ENCODE measurements around the gene CYP2W1.

Gene CYP2W1

GRCh38 chr7:1021931-1022330 is 39.0 kb downstream of the CYP2W1 start:
- DNase-seq (ENCODE audit: low read depth in 2 of 2): no peak
- no peak overlapping the region for H3K4me3 ChIP-seq (replicated peaks in 1 of 2; ENCODE audit: low read depth in 2 of 2, low read length in 2 of 2)
- TF ChIP-seq, protein P1, sequence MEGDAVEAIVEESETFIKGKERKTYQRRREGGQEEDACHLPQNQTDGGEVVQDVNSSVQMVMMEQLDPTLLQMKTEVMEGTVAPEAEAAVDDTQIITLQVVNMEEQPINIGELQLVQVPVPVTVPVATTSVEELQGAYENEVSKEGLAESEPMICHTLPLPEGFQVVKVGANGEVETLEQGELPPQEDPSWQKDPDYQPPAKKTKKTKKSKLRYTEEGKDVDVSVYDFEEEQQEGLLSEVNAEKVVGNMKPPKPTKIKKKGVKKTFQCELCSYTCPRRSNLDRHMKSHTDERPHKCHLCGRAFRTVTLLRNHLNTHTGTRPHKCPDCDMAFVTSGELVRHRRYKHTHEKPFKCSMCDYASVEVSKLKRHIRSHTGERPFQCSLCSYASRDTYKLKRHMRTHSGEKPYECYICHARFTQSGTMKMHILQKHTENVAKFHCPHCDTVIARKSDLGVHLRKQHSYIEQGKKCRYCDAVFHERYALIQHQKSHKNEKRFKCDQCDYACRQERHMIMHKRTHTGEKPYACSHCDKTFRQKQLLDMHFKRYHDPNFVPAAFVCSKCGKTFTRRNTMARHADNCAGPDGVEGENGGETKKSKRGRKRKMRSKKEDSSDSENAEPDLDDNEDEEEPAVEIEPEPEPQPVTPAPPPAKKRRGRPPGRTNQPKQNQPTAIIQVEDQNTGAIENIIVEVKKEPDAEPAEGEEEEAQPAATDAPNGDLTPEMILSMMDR (IDR thresholded peaks at IDR 0.05; ENCODE audit: low read depth, low read length): no peak

DNA sequence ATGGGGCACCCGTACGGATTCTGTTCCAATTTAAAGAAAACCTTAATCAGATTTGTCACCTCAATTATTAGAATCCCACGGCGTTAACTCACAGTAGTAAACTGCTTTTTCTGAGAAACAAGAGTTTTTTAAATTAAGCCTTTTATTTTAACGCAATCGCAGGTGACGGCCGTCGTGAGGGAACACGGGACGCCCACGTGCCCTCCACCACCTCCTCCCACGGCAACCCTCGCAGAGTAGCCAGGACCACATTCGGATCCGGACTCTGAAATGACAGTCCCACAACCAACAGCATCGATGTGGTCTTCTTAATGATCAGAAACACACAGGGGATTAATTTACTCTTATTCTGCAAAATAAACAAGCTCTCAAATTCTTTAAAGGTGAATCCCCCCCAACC is 39.4 kb downstream of the CYP2W1 start:
- no peak overlapping the region for H3K4me3 ChIP-seq (replicated peaks in 1 of 2; ENCODE audit: low read depth in 2 of 2, low read length in 2 of 2)
- no peak for DNase-seq (ENCODE audit: low read depth in 2 of 2)
- TF ChIP-seq, protein P1 (IDR thresholded peaks at IDR 0.05; ENCODE audit: low read depth, low read length): no peak

GRCh38 chr7:1022801-1023465 is 40.0 kb downstream of the CYP2W1 start:
- TF ChIP-seq, protein P1 (IDR thresholded peaks at IDR 0.05; ENCODE audit: low read depth, low read length): no peak
- DNase-seq (ENCODE audit: low read depth in 2 of 2): no peak
- H3K4me3 ChIP-seq (replicated peaks in 1 of 2; ENCODE audit: low read depth in 2 of 2, low read length in 2 of 2): no peak overlapping the region

DNA sequence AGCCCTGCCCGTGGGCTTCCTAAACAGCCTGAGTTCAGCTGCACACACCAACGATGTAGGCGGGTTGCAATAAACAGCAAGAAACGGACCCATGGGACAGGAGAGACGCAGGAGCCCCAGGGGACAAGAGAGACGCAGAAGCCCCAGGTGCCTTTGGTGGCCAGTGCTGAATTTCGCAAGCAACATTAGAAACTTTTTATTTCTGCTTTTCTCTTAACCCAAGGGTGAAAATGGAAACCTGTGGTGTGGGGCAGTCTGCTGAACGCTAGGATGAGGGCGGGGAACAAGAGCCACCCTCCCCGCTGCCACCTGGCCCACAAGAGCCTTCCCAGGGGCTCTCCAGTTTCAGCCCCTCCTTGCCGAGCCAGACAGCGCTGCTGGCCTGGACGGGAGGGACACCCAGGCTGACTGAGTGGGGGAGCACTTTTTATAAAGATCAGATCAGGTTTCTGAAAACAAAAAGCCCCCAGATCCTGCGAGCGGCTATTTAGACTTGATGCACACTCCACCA is 41.4 kb downstream of the CYP2W1 start:
- TF ChIP-seq, protein P1 (IDR thresholded peaks at IDR 0.05; ENCODE audit: low read depth, low read length): no peak
- H3K4me3 ChIP-seq (replicated peaks in 1 of 2; ENCODE audit: low read depth in 2 of 2, low read length in 2 of 2): no peak overlapping the region
- no peak for DNase-seq (ENCODE audit: low read depth in 2 of 2)

DNA sequence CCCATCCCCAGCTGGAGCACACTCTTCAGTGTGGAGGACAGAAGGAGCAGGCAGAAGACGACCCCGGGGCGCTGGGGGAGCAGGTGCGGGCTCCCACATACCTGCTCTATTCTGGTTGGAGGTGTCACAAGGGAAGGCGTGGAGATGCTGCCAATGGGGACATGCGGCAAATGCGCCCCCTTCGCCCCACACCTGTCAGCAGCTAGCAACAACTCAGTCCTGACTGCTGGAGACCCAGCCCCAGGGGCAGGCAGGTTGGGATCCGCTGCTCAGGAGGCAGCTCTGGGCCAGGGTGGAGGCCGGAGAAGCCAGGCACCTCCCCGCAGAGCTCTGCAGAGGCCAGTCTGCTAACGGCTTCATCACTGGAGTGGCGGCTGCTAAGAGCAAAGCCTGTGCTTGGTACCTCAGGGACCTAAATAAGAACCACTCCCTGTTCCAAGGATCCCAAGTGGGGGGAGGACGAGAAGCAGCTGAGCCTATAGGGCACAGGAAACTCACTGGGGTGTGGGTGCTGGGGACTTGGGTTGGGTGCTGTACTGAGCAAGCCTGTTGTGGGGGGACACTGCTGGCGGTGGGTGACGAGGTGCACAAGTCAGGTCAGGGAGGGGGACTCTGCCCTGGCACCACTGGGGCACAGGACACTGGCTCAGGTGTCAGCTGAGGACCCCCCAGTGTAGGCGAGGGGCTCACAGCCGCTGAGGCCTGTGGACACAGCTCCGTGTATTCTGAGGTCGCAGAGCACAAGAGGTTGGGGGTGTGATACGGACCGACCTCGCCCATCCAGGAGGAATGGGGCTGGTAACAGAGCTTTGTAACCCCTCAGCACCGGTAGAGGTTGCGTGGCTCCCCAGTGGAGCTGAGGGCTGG is 42.1 kb downstream of the CYP2W1 start:
- H3K4me3 ChIP-seq (replicated peaks in 1 of 2; ENCODE audit: low read depth in 2 of 2, low read length in 2 of 2): no peak overlapping the region
- TF ChIP-seq, protein P1 (IDR thresholded peaks at IDR 0.05; ENCODE audit: low read depth, low read length): no peak
- DNase-seq (ENCODE audit: low read depth in 2 of 2): no peak

GRCh38 chr7:1025743-1026581 is 43.0 kb downstream of the CYP2W1 start:
- no peak overlapping the region for H3K4me3 ChIP-seq (replicated peaks in 1 of 2; ENCODE audit: low read depth in 2 of 2, low read length in 2 of 2)
- no peak for DNase-seq (ENCODE audit: low read depth in 2 of 2)
- TF ChIP-seq, protein P1 (IDR thresholded peaks at IDR 0.05; ENCODE audit: low read depth, low read length): no peak

All from cardiac fibroblast (primary cell).